CD4-positive, alpha-beta T cell (primary cell): ENCODE data around the gene SLC25A5. TPM values are rescaled to one million over a fixed set of nuclear protein-coding genes. Genes with fewer than 3 reads are reported as not detected.
A peak's percentile ranks its signal among the peaks of the same experiment; 100 is the strongest.
"Not testable (repeated sequence)": the region's sequence is repeated elsewhere in the genome, so short reads cannot be mapped to it uniquely, and the experiment has no call there.

ENCODE experiments used
- ATAC-seq: fragments of 200-7000 bp; cut with Tn5 transposase; one replicate; pipeline ENCODE4 v1.10.0; 2022; ENCODE audit warnings: mild to moderate bottlenecking; ENCODE audit not compliant: poor library complexity
- CTCF ChIA-PET: fragments of 350-600 bp; sonication (Branson Sonifier 250); formaldehyde crosslinking; loops from one replicate; lab custom pipeline; 2021; ENCODE audit warnings: antibody characterized with exemption, inconsistent platforms; lab: Charles Lee
- POLR2A ChIA-PET: fragments of 350-600 bp; sonication (Branson Sonifier 250); formaldehyde crosslinking; loops from one replicate; lab custom pipeline; 2021; ENCODE audit warnings: antibody characterized with exemption, inconsistent platforms; lab: Charles Lee
- DNase-seq, 14 experiments: peaks; one replicate each; pipeline ENCODE4 v3.0.0-alpha.2; 2013 to 2020; ENCODE audit warnings: mixed read lengths in 2 of 14
- H3K27ac ChIP-seq, 2 donors: one replicate each; pipeline versions ENCODE4 v1.5.1 to v1.7.0; 2013; ENCODE audit warnings: low read length in 2 of 2, low read depth in 1 of 2, mild to moderate bottlenecking in 1 of 2
- H3K27me3 ChIP-seq, 2 experiments: 1 replicate in 1 of 2; 2 replicates in 1 of 2; pipeline versions ENCODE4 v1.6.1 to v1.7.0; 2013; ENCODE audit warnings: low read length in 2 of 2, control low read depth in 1 of 2, mild to moderate bottlenecking in 1 of 2, moderate library complexity in 1 of 2; ENCODE audit not compliant: insufficient read depth in 2 of 2, control insufficient read depth in 1 of 2
- H3K36me3 ChIP-seq: one replicate; pipeline ENCODE4 v1.6.1; 2013; ENCODE audit warnings: low read length, control low read depth; ENCODE audit not compliant: insufficient read depth
- H3K4me1 ChIP-seq: one replicate; pipeline ENCODE4 v1.6.1; 2013; ENCODE audit warnings: low read length, control low read depth; ENCODE audit not compliant: insufficient read depth
- H3K4me3 ChIP-seq: one replicate; pipeline ENCODE4 v1.5.1; 2013; ENCODE audit warnings: mild to moderate bottlenecking, low read length, moderate library complexity
- H3K9me3 ChIP-seq, 2 experiments: 1 replicate in 1 of 2; 2 replicates in 1 of 2; pipeline versions ENCODE4 v1.6.1 to v1.7.0; 2013; ENCODE audit warnings: low read length in 2 of 2, mild to moderate bottlenecking in 2 of 2, control low read depth in 1 of 2, moderate library complexity in 1 of 2; ENCODE audit not compliant: control insufficient read depth in 1 of 2, insufficient read depth in 1 of 2
- H3K27ac Mint-ChIP-seq: one replicate; pipeline ENCODE4 v1.8.0; 2020; ENCODE audit warnings: mixed read lengths
- H3K27me3 Mint-ChIP-seq: one replicate; pipeline ENCODE4 v1.8.0; 2021; ENCODE audit warnings: mixed read lengths
- H3K36me3 Mint-ChIP-seq: one replicate; pipeline ENCODE4 v1.8.0; 2021; ENCODE audit warnings: low read depth, mixed read lengths
- H3K4me1 Mint-ChIP-seq: one replicate; pipeline ENCODE4 v1.8.0; 2021; ENCODE audit warnings: low read depth, mixed read lengths
- H3K4me3 Mint-ChIP-seq: one replicate; pipeline ENCODE4 v1.8.0; 2020; ENCODE audit warnings: mild to moderate bottlenecking, mixed read lengths
- H3K9me3 Mint-ChIP-seq: one replicate; pipeline ENCODE4 v1.8.0; 2020; ENCODE audit warnings: mixed read lengths
- intact Hi-C, 2 experiments: fragments of 100-400 bp; cut with DNase I in 1 of 2; cut with micrococcal nuclease in 1 of 2; formaldehyde crosslinking; loops; one replicate each; pipeline versions ENCODE4 v1.15.1 to v1.9.0; 2023 to 2025; cut with DNase I, micrococcal nuclease
- total RNA-seq, 174 experiments: library from RNA in 2 of 174; stranded (reverse) in 2 of 174; gene quantifications; one replicate each; pipeline ENCODE4 v1.2.3 and lab custom pipeline; 2021 to 2026
- TF ChIP-seq, protein P1 (sequence below): fragments of 200-600 bp; IDR thresholded peaks from one replicate; pipeline ENCODE4 v1.8.0; 2022; ENCODE audit warnings: antibody characterized with exemption, mild to moderate bottlenecking

The SLC25A5 gene
- total RNA-seq, 2 experiments from 2014 or later, result 160 to 161 TPM

DNA sequence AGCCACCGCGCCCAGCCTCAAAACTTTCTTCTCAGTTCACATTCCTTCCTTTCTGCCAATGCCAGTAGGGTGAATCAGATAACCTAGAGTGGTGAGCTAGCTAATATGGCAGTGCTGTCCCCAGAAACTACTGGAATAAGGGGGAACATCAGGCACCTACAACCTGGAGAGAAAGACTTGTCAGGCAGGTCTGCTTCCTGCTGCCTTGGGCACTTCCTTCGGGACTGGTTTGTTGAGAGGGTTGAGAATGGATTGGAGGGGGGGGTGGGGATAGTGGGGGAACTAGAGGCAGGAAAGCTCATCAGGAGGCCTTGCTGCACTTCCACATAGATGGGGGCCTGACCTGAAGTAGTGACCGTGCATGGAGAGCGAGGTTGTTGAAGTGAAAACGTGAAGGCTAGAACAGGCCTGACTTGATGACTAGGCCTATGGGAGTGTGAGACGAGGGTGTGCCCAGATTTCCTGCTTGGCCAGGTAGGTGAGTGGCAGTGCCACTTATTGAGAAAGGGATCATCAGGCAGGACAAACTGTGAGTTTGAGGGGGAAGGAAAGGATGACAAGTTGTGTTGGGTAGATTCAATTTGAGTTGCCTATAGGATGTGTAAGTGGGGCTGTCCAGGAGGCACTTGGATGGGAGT is 33.4 kb downstream of the SLC25A5 start:
- H3K27me3 Mint-ChIP-seq, result no peaks in the 10 kb centered on the region
- no peaks in the 10 kb centered on the region for H3K36me3 Mint-ChIP-seq
- DNase-seq (no peak), ATAC-seq (no peak)
- H3K27me3 ChIP-seq, result no peaks in the 10 kb centered on the region
- no peaks in the 10 kb centered on the region for H3K9me3 ChIP-seq
- TF ChIP-seq, protein P1, sequence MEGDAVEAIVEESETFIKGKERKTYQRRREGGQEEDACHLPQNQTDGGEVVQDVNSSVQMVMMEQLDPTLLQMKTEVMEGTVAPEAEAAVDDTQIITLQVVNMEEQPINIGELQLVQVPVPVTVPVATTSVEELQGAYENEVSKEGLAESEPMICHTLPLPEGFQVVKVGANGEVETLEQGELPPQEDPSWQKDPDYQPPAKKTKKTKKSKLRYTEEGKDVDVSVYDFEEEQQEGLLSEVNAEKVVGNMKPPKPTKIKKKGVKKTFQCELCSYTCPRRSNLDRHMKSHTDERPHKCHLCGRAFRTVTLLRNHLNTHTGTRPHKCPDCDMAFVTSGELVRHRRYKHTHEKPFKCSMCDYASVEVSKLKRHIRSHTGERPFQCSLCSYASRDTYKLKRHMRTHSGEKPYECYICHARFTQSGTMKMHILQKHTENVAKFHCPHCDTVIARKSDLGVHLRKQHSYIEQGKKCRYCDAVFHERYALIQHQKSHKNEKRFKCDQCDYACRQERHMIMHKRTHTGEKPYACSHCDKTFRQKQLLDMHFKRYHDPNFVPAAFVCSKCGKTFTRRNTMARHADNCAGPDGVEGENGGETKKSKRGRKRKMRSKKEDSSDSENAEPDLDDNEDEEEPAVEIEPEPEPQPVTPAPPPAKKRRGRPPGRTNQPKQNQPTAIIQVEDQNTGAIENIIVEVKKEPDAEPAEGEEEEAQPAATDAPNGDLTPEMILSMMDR, result no peak
- ChIA-PET CTCF (no interaction called here), POLR2A (no interaction called here)
- peak overlapping the region; percentile 84 for H3K27ac Mint-ChIP-seq
- H3K4me1 ChIP-seq, result peaks cover 29% of the 10 kb centered on the region
- no peak overlapping the region for H3K4me3 ChIP-seq
- H3K4me3 Mint-ChIP-seq, result peak overlapping the region; percentile 38
- no peaks in the 10 kb centered on the region for H3K9me3 Mint-ChIP-seq
- H3K36me3 ChIP-seq, result no peaks in the 10 kb centered on the region
- H3K27ac ChIP-seq, result no peak overlapping the region
- intact Hi-C loops, result no loop called here
- H3K4me1 Mint-ChIP-seq, result peaks cover 23% of the 10 kb centered on the region

DNA sequence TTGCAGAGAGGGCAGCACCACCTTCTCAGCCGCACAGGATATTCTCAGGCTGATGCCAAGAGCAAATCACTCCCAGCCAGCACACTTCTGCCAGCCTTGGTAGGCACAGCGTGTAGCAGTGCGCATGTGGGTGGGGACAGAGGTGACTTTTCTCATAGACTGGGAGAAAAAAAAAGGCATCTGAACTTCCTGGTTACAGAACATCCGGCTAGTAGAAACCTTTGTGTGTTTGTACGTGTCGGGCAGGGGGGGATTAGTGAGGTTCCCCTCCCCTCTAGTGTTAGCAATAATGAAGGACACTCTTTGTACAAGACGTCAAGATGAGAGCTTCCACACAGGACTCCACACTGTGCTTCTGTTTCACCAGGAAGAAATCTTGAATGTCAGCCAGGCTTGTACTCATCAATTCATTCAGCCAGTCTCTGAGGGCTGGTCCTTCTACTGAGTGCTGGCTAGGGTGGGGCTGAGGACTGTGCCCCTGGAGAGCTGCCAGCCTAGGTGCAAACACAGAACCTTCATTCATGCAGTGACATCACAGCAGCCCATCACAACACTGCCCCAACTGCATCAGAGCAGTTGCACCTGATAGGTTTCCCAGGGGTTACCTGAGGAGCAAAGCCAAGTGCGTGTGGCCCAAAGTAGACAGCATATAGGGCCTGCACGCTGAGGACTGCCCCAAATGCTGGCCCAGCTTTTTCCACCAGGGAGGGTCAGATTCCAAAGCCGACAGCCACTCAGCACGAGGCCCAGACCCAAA is 34.7 kb downstream of the SLC25A5 start:
- peaks cover 21% of the 10 kb centered on the region for H3K4me1 ChIP-seq
- peak overlapping the region; percentile 84 for H3K27ac Mint-ChIP-seq
- CTCF ChIA-PET, result no interaction called here
- intact Hi-C loops, result no loop called here
- peaks cover 20% of the 10 kb centered on the region for H3K4me1 Mint-ChIP-seq
- H3K36me3 Mint-ChIP-seq, result no peaks in the 10 kb centered on the region
- DNase-seq (peak in 9 of 14 experiments; percentile 7 to 69 (median 42)), ATAC-seq (peak; percentile 93)
- TF ChIP-seq, protein P1, result no peak
- no peaks in the 10 kb centered on the region for H3K36me3 ChIP-seq
- no peaks in the 10 kb centered on the region for H3K27me3 Mint-ChIP-seq
- H3K9me3 Mint-ChIP-seq, result no peaks in the 10 kb centered on the region
- H3K27me3 ChIP-seq, result no peaks in the 10 kb centered on the region
- peak overlapping the region in 1 of 2 donors; percentile 48 for H3K27ac ChIP-seq
- no peaks in the 10 kb centered on the region for H3K9me3 ChIP-seq
- H3K4me3 Mint-ChIP-seq, result no peak overlapping the region
- POLR2A ChIA-PET, result interaction anchor here (0.7 to 1.0 kb wide), 2 partner anchors 34 to 1058 kb away, joined by 3 read pairs; partner anchors contain the start of gene CUL4B
- no peak overlapping the region for H3K4me3 ChIP-seq

DNA sequence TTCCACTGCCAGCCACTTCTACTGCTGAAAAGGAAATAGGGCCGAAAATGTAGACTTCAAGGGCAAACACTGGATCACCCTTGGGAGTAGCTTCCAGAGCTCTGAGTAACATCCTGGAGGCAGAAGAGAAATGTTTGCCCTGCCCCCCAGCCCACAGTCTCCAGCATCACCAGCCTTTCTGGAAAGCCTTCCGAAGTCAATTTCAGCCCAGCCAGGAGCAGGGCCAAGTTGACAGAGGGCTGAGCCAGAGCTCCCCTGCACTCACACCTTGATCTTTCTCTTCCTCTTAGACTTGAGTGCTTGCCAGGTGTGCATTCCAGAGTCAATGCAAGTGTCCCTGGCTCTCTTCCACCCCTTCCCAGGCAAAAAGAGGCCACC is 35.2 kb downstream of the SLC25A5 start:
- Histone ChIP-seq H3K27ac (no peak overlapping the region), H3K36me3 (no peaks in the 10 kb centered on the region), H3K4me3 (no peak overlapping the region), H3K9me3 (no peaks in the 10 kb centered on the region), H3K27me3 (no peaks in the 10 kb centered on the region), H3K4me1 (peaks cover 21% of the 10 kb centered on the region)
- POLR2A ChIA-PET, result interaction anchor here (0.7 to 1.1 kb wide), 3 partner anchors 34 to 1058 kb away, joined by 3 to 6 read pairs (median 3); partner anchors contain the start of genes CUL4B and SEPTIN6
- TF ChIP-seq, protein P1, result no peak
- ATAC-seq (no peak), DNase-seq (no peak)
- Mint-ChIP-seq H3K36me3 (no peaks in the 10 kb centered on the region), H3K27ac (peak overlapping the region; percentile 84), H3K9me3 (no peaks in the 10 kb centered on the region), H3K27me3 (no peaks in the 10 kb centered on the region), H3K4me1 (peaks cover 20% of the 10 kb centered on the region), H3K4me3 (no peak overlapping the region)
- CTCF ChIA-PET, result no interaction called here
- intact Hi-C loops, result no loop called here

DNA sequence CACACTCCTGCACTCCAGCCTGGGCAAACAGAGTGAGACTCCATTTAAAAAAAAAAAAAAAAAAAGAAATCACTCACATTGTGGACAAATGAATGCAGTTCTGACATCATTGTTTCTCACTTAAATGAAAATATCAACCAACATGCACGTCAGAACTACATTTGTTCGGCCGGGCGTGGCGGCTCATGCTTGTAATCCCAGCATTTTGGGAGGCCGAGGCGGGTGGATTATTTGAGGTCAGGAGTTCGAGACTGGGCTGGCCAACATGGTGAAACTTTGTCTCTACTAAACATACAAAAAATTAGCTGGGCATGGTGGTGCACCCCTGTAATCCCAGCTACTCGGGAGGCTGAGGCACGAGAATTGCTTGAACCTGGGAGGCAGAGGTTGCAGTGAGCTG is 36.9 kb downstream of the SLC25A5 start:
- H3K9me3 ChIP-seq, H3K36me3 ChIP-seq, H3K27ac ChIP-seq, H3K27me3 ChIP-seq, H3K27ac Mint-ChIP-seq, H3K27me3 Mint-ChIP-seq, intact Hi-C loops, POLR2A ChIA-PET, DNase-seq, ATAC-seq, H3K4me3 ChIP-seq, H3K9me3 Mint-ChIP-seq, H3K4me3 Mint-ChIP-seq, H3K36me3 Mint-ChIP-seq: not testable (repeated sequence)
- peaks cover 21% of the 10 kb centered on the region for H3K4me1 ChIP-seq
- H3K4me1 Mint-ChIP-seq, result peaks cover 20% of the 10 kb centered on the region
- CTCF ChIA-PET, result interaction anchor here (1.1 kb wide), 1 partner anchor 22 kb away, joined by 3 read pairs; no protein-coding TSS in a partner anchor
